Activated CD8-positive, alpha-beta T cell treated with anti-CD3 and anti-CD28 coated beads for 36 hours (primary cell): ENCODE results near the gene SPECC1. TPM values are rescaled to one million over a fixed set of nuclear protein-coding genes. Genes with fewer than 3 reads are reported as not detected.
"Not testable (repeated sequence)": the region's sequence is repeated elsewhere in the genome, so short reads cannot be mapped to it uniquely, and the experiment has no call there.

Experiments used
- ATAC-seq: fragments of 200-7000 bp; cut with Tn5 transposase; one replicate; pipeline ENCODE4 v1.10.0; 2021; ENCODE audit warnings: mild to moderate bottlenecking, moderate library complexity
- CTCF ChIA-PET: fragments of 350-600 bp; sonication (Branson Sonifier 250); formaldehyde crosslinking; loops from one replicate; lab custom pipeline; 2021; ENCODE audit warnings: antibody characterized with exemption; lab: Charles Lee
- POLR2A ChIA-PET: fragments of 350-600 bp; sonication (Branson Sonifier 250); formaldehyde crosslinking; loops from one replicate; lab custom pipeline; 2021; ENCODE audit warnings: antibody characterized with exemption; lab: Charles Lee
- DNase-seq: peaks from one replicate; pipeline ENCODE4 v3.0.0-alpha.2; 2020
- H3K27ac Mint-ChIP-seq: one replicate; pipeline ENCODE4 v1.8.0; 2021; ENCODE audit warnings: mild to moderate bottlenecking, mixed read lengths
- H3K27me3 Mint-ChIP-seq: one replicate; pipeline ENCODE4 v1.8.0; 2021; ENCODE audit warnings: mixed read lengths
- H3K36me3 Mint-ChIP-seq: one replicate; pipeline ENCODE4 v1.8.0; 2021; ENCODE audit warnings: low read depth, mixed read lengths
- H3K4me1 Mint-ChIP-seq: one replicate; pipeline ENCODE4 v1.8.0; 2021; ENCODE audit warnings: low read depth, mixed read lengths
- H3K4me3 Mint-ChIP-seq: one replicate; pipeline ENCODE4 v1.8.0; 2021; ENCODE audit warnings: mild to moderate bottlenecking, moderate library complexity, mixed read lengths
- H3K9me3 Mint-ChIP-seq: one replicate; pipeline ENCODE4 v1.8.0; 2021; ENCODE audit warnings: mixed read lengths
- CTCF ChIP-seq: fragments of 200-600 bp; IDR thresholded peaks from one replicate; pipeline ENCODE4 v1.8.0; 2022; ENCODE audit warnings: antibody characterized with exemption, mild to moderate bottlenecking
- intact Hi-C: fragments of 100-400 bp; cut with micrococcal nuclease; formaldehyde crosslinking; loops from one replicate; pipeline ENCODE4 v1.10.0; 2022
- total RNA-seq, 2 experiments: library from RNA; stranded (reverse); gene quantifications; one replicate each; pipeline ENCODE4 v1.2.3, GENCODE V29; 2021

SPECC1 gene
- total RNA-seq, 2 experiments from 2014 or later, result 9.9 to 10.3 TPM

GRCh38 chr17:20232611-20233010, 223.5 kb downstream of the SPECC1 start:
- H3K27ac Mint-ChIP-seq, result no peak overlapping the region
- peaks cover 4% of the 10 kb centered on the region for H3K9me3 Mint-ChIP-seq
- peaks cover 23% of the 10 kb centered on the region for H3K4me1 Mint-ChIP-seq
- peaks cover 3% of the 10 kb centered on the region for H3K36me3 Mint-ChIP-seq
- DNase-seq, result no peak
- no peak for TF ChIP-seq CTCF
- ChIA-PET POLR2A (no interaction called here), CTCF (interaction anchor here (1.0 to 2.4 kb wide), 3 partner anchors 88 to 255 kb away, joined by 4 to 12 read pairs (median 11); partner anchors contain the start of gene AKAP10)
- H3K4me3 Mint-ChIP-seq, result no peak overlapping the region
- intact Hi-C loops, result no loop called here
- no peaks in the 10 kb centered on the region for H3K27me3 Mint-ChIP-seq
- no peak for ATAC-seq

GRCh38 chr17:20234276-20234675, 225.1 kb downstream of the SPECC1 start:
- CTCF ChIA-PET, result interaction anchor here (0.6 to 2.4 kb wide), 8 partner anchors 10 to 114 kb away, joined by 3 to 11 read pairs (median 4); no protein-coding TSS in a partner anchor
- peak overlapping the region; percentile 88 for H3K27ac Mint-ChIP-seq
- peaks cover 4% of the 10 kb centered on the region for H3K9me3 Mint-ChIP-seq
- POLR2A ChIA-PET, result interaction anchor here (1.0 to 1.3 kb wide), 2 partner anchors 29 to 37 kb away, joined by 4 read pairs; no protein-coding TSS in a partner anchor
- DNase-seq (peak; percentile 86), ATAC-seq (peak; percentile 99)
- H3K36me3 Mint-ChIP-seq, result peaks cover 3% of the 10 kb centered on the region
- H3K27me3 Mint-ChIP-seq, result no peaks in the 10 kb centered on the region
- TF ChIP-seq CTCF, result no peak
- intact Hi-C loops, result no loop called here
- H3K4me1 Mint-ChIP-seq, result peaks cover 23% of the 10 kb centered on the region
- H3K4me3 Mint-ChIP-seq, result no peak overlapping the region

GRCh38 chr17:20235747-20236146, 226.6 kb downstream of the SPECC1 start:
- intact Hi-C loops, result no loop called here
- H3K27ac Mint-ChIP-seq, result no peak overlapping the region
- H3K27me3 Mint-ChIP-seq, result no peaks in the 10 kb centered on the region
- no peak for ATAC-seq
- POLR2A ChIA-PET, result interaction anchor here (1.2 kb wide), 1 partner anchor 9 kb away, joined by 3 read pairs; no protein-coding TSS in a partner anchor
- no peak for TF ChIP-seq CTCF
- CTCF ChIA-PET, result interaction anchor here (1.0 to 1.8 kb wide), 5 partner anchors 26 to 114 kb away, joined by 3 to 4 read pairs (median 3); no protein-coding TSS in a partner anchor
- peaks cover 23% of the 10 kb centered on the region for H3K4me1 Mint-ChIP-seq
- peaks cover 3% of the 10 kb centered on the region for H3K36me3 Mint-ChIP-seq
- peaks cover 4% of the 10 kb centered on the region for H3K9me3 Mint-ChIP-seq
- no peak overlapping the region for H3K4me3 Mint-ChIP-seq
- no peak for DNase-seq

- Mint-ChIP-seq H3K9me3 (peaks cover 4% of the 10 kb centered on the region), H3K27me3 (no peaks in the 10 kb centered on the region), H3K27ac (no peak overlapping the region), H3K4me3 (no peak overlapping the region), H3K36me3 (peaks cover 3% of the 10 kb centered on the region), H3K4me1 (peaks cover 23% of the 10 kb centered on the region)
- ChIA-PET CTCF (interaction anchor here (1.0 to 1.4 kb wide), 4 partner anchors 9 to 115 kb away, joined by 3 to 6 read pairs (median 4); no protein-coding TSS in a partner anchor), POLR2A (no interaction called here)
- intact Hi-C loops, result no loop called here
- no peak for TF ChIP-seq CTCF
- no peak for ATAC-seq
- DNase-seq, result no peak
Measured at GRCh38 chr17:20236578-20237227, 227.5 kb downstream of the SPECC1 start.

- intact Hi-C loops, H3K27me3 Mint-ChIP-seq, ATAC-seq, H3K4me3 Mint-ChIP-seq, H3K36me3 Mint-ChIP-seq, H3K4me1 Mint-ChIP-seq, CTCF ChIA-PET, H3K27ac Mint-ChIP-seq, POLR2A ChIA-PET, H3K9me3 Mint-ChIP-seq, DNase-seq: not testable (repeated sequence)
Measured at GRCh38 chr17:20239776-20240175, 230.6 kb downstream of the SPECC1 start.
